ENCODE results near the gene NDNF. TPM values are rescaled to one million over a fixed set of nuclear protein-coding genes. Genes with fewer than 3 reads are reported as not detected.

NDNF gene
- total RNA-seq, 1 experiment from 2014 or later: 0.22 TPM

DNA sequence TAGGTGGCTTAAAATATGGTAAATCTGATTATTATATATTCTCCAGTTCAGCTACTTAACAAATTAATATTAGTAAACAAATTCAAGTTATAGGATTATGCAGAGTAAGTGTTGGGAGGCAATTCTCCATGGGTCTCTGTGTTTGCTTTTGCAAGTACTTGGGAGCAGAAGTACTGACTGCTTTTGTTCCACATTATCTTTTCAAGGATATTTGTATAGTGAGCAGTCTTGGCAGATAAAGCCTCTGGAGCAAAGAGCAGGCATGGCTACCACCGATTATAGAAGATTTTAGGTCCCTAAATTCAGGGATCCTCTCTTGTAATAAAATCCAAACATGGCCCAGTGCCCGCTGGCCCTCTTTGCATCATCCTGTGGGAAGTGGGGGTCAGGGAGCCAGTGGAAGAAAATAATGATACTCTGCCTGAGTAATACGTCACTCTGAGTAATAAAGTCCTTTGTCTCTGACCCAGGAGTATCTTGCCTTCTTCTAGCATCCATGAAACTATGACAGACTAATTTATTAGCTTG, 23.2 kb downstream of the NDNF start:
- H4K20me1 ChIP-seq (ENCODE audit: insufficient read depth): no peaks in the 10 kb centered on the region
- CTCF ChIA-PET: no interaction called here
- no TSS peak for BruUV-seq (replicated peaks)
- H3K4me1 ChIP-seq (ENCODE audit: control insufficient read depth in 1 of 2, insufficient read depth in 2 of 2, low read length in 2 of 2): peaks cover 0 to 5% of the 10 kb centered on the region in 2 experiments; a peak in 1 of 4 replicates
- no peaks in the 10 kb centered on the region for H3K79me2 ChIP-seq (ENCODE audit: insufficient read depth, low read length)
- no peak overlapping the region for H2AFZ ChIP-seq (ENCODE audit: low read depth, low read length, poor library complexity, severe bottlenecking)
- POLR2A ChIA-PET: no interaction called here
- RAD21 ChIA-PET (ENCODE audit: low non-redundant PET in 1 of 2, low total read pairs in 2 of 2, uncharacterized antibody in 2 of 2, unreplicated experiment in 2 of 2): no interaction called here
- no peaks in the 10 kb centered on the region for H3K27me3 ChIP-seq (ENCODE audit: insufficient read depth, low read length)
- H3K4me2 ChIP-seq (ENCODE audit: low read length): no peak overlapping the region
- no peak overlapping the region for H3K4me3 ChIP-seq (replicated peaks in 1 of 2; ENCODE audit: low read depth in 1 of 2, low read length in 2 of 2)
- no peak overlapping the region for H3K27ac ChIP-seq (ENCODE audit: low read depth, low read length)
- no peaks in the 10 kb centered on the region for H3K9me3 ChIP-seq (ENCODE audit: control insufficient read depth in 1 of 2, insufficient read depth in 1 of 2, low read depth in 1 of 2, low read length in 2 of 2)
- no peaks in the 10 kb centered on the region for H3K36me3 ChIP-seq (ENCODE audit: control insufficient read depth in 1 of 2, insufficient read depth in 2 of 2, low read length in 2 of 2)
- intact Hi-C loops (cut with micrococcal nuclease): no loop called here
- H3K9ac ChIP-seq (ENCODE audit: low read length): no peak overlapping the region
- no peaks in the 10 kb centered on the region for H3K9me2 ChIP-seq (ENCODE audit: insufficient read depth)
- no peak for DNase-seq (ENCODE audit: low read depth, low spot score)
- TF ChIP-seq CBX3 (IDR thresholded peaks at IDR 0.05; ENCODE audit: low read depth) (no peak), SP1 (IDR thresholded peaks at IDR 0.05; ENCODE audit: low read depth) (no peak), TCF7L2 (IDR thresholded peaks at IDR 0.05; ENCODE audit: borderline replicate concordance, extremely low read depth, insufficient read depth, insufficient read length) (no peak), ELF1 (IDR thresholded peaks at IDR 0.05; ENCODE audit: borderline replicate concordance, low read depth) (no peak), YY1 (IDR thresholded peaks at IDR 0.05; ENCODE audit: extremely low read depth, insufficient replicate concordance, low read depth, low read length) (no peak), ATF3 (IDR thresholded peaks at IDR 0.05) (no peak)
- TF ChIP-seq, protein P1, sequence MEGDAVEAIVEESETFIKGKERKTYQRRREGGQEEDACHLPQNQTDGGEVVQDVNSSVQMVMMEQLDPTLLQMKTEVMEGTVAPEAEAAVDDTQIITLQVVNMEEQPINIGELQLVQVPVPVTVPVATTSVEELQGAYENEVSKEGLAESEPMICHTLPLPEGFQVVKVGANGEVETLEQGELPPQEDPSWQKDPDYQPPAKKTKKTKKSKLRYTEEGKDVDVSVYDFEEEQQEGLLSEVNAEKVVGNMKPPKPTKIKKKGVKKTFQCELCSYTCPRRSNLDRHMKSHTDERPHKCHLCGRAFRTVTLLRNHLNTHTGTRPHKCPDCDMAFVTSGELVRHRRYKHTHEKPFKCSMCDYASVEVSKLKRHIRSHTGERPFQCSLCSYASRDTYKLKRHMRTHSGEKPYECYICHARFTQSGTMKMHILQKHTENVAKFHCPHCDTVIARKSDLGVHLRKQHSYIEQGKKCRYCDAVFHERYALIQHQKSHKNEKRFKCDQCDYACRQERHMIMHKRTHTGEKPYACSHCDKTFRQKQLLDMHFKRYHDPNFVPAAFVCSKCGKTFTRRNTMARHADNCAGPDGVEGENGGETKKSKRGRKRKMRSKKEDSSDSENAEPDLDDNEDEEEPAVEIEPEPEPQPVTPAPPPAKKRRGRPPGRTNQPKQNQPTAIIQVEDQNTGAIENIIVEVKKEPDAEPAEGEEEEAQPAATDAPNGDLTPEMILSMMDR (IDR thresholded peaks at IDR 0.05 in 2 of 3, conservative IDR thresholded peaks at IDR 0.05 in 1 of 3; ENCODE audit: borderline replicate concordance in 1 of 3, insufficient read depth in 1 of 3, low read depth in 2 of 3, low read length in 2 of 3): no peak
- TF ChIP-seq, protein P2, sequence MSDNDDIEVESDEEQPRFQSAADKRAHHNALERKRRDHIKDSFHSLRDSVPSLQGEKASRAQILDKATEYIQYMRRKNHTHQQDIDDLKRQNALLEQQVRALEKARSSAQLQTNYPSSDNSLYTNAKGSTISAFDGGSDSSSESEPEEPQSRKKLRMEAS (IDR thresholded peaks at IDR 0.05): no peak
- no peak for ATAC-seq

All from HCT116 (cell line).